HG02759 (cell line): Measurements from ENCODE around the gene SLC44A1.
A peak's percentile ranks its signal among the peaks of the same experiment; 100 is the strongest.

Experiments used
- ATAC-seq: cut with Tn5 transposase; IDR thresholded peaks from one replicate; pipeline ENCODE4 v1.9.1; 2021; ENCODE audit warnings: mild to moderate bottlenecking, moderate library complexity; ENCODE audit not compliant: unreplicated experiment

SLC44A1 gene

DNA sequence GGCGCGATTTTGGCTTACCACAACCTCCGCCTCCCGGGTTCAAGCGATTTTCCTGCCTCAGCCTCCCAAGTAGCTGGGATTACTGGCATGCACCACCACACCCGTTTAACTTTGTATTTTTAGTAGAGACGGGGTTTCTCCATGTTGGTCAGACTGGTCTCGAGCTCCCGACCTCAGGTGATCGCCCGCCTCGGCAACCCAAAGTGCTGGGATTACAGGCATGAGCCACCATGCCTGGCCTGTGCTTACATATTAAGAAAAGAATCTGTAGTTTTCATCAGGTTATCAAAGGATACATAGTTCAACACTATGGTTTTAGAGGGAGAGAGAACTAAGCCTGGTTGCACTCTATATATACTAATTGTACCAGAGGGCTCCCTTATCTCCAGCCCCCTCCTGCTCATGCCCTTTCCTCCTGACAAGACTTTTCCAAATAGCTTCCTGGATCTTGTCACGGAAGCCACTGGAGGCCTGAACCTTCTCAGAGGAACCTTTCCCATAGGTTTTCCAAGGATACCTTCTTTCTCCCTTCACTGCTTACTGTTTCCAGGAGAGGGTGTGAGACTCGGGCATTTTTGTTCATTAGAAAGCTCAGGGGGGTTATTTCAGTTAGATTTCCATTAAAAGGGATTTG is 53.1 kb downstream of the SLC44A1 start:
- ATAC-seq: no peak

GRCh38 chr9:105299190-105299854 is 54.9 kb downstream of the SLC44A1 start:
- ATAC-seq: no peak

DNA sequence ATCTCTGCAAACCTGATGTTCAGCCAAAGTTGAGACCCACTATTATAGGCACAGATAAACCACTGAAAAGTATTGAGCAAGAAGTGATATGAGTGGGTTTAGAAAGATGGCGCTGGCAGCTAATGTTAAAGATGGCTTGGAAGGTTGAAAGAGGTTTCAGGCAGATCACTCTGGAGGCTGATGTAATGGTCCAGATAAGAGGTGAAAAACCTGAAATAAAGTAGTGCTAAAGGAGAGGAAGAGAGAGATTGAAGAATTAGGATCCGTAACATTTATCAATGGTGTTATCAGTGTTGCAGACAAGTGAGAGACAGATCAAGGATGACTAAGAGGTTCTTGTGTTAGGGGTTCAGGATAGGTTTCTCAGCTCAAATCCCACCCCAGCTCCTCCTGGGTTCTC is 58.3 kb downstream of the SLC44A1 start:
- ATAC-seq: no peak

GRCh38 chr9:105305856-105306255 is 61.4 kb downstream of the SLC44A1 start:
- ATAC-seq: no peak

DNA sequence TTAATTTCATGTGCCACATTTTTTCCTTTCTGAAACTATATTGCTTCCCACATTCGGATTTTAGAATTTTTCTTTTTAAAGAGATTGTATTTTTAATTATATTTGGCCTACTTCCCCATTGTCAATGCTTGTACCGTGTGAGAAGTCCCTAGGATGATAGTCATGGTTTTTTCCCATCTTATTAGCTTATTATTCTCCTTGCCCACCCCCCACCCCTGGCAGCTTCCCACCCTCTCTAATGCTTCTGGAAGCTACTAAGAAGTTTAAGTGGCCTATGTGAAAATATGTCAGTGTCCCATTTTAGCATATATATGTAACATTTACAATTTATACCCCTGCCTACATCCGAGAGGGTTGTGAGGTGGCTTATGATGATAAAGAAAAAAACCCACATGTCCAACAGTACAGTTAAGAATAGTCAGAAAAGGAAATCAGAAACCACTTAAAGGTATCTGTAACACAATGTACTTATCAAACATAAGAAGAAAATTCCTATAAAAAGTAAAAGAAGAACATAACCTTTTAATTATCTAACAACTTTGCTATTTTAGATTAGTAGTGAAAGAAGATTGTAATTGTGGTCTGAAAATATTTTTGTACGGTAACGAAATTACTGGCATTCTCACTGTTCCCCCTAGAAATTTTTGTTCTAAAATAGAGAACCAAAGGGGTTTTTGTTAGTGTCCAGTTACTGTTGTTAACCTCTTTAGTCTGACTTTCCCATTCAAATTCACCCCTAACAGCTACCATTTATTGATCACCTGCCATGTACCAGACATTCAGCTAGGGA is 62.1 kb downstream of the SLC44A1 start:
- no peak for ATAC-seq

- no peak for ATAC-seq
Measured at GRCh38 chr9:105307591-105308130, 63.2 kb downstream of the SLC44A1 start.

DNA sequence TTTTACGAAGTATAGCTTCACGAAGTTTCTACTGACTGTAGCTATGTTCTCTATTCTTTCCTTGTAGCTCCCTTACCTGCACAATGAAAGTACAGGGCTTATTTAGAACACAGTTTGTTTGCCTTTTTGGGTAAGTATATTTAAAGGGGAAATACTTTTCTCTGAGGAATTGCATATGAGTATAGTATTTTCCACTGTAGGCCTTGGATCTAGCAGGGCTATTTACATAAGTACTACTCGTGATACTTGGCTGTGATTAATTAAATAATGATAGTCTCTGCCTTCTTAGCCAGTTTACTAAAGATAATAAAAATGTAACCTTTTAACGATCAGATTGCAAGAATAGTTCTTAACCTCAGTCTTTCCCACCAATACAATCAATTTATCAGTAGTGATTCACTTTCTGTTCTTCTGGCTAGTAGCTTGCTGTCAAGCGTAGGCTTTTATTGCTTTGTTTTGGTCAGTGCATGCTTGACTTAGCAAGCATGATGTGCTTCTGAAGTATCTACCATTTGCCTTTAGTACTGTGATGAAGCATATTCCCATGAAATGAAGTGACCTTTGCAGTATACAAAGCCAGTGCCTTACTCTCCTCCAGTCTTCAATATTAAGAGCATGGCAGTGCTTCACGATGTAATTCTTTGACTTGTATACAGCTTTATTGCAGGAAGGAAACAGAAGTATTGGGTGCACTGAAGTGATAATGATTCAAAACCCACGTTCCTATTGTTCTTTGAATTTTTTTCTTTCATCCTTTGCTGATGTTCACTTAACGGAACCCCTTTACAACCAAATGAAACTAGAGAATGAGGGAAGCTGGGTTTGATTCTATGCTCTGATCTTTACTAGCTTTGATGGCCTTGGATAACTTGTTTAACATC is 64.2 kb downstream of the SLC44A1 start:
- no peak for ATAC-seq

DNA sequence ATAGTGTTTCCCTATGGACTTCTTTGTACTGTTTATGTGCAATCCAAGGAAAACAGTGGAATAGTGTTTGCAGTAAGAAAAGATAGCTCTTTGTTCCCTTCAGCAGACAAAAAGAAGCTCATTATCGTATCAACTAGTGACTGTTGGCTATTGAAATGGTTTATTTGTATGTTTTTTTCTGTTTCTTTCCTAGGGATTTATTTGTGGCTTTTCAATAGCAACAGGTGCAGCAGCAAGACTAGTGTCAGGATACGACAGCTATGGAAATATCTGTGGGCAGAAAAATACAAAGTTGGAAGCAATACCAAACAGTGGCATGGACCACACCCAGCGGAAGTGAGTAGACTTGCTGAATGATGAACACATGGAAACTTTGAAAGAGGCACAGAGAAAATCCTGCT is 65.1 kb downstream of the SLC44A1 start:
- ATAC-seq: no peak

DNA sequence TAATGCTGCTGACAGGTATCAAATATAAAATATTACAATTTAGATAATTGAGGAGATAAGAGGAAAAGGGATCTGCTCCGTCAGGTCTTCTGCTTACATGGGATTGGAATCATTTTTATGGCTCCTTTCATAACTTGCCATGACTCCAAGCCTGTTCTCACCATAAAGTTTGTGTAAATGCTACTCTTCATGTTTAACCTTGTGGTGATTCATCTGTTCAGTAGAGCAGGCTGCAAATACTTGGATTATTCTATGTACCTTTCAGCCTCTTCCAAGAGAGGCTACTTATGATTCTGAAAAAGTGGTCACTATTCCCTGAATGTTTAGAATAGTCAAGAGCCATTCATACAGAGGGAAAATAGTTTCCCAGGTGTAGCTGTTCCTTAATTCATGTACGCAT is 66.9 kb downstream of the SLC44A1 start:
- ATAC-seq: no peak

GRCh38 chr9:105313238-105313637 is 68.8 kb downstream of the SLC44A1 start:
- ATAC-seq: no peak

- ATAC-seq: no peak
Measured at GRCh38 chr9:105316703-105317102, 72.3 kb downstream of the SLC44A1 start.

DNA sequence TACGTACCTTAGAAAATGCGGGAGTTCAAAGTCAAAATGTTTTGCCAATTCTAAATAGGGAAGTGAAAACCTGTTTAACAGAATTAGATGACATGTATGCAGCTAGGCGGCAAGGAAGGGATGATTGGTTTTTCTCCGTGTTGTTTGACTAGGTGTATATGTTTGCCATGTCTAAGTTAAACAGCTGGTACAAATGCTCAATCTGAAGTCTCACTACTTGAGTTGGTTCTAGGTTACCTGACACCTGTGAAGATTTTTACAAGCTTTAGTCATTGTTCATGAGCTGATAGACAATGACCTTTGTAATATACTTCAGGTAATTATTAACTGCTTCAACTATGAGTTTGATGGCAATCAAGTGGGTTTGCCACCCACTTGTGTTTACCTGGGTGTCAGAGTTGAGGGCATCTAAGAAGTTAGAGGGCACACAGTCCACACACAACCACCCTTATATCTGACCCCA is 74.3 kb downstream of the SLC44A1 start:
- peak; percentile 65 for ATAC-seq

- ATAC-seq: no peak
Measured at GRCh38 chr9:105319202-105319813, 74.9 kb downstream of the SLC44A1 start.

- ATAC-seq: peak; percentile 49
Measured at GRCh38 chr9:105320568-105320967, 76.1 kb downstream of the SLC44A1 start.

GRCh38 chr9:105328296-105328695 is 83.8 kb downstream of the SLC44A1 start:
- no peak for ATAC-seq

- ATAC-seq: no peak
Measured at GRCh38 chr9:105328872-105329718, 84.6 kb downstream of the SLC44A1 start.

GRCh38 chr9:105329719-105330062 is 85.2 kb downstream of the SLC44A1 start:
- no peak for ATAC-seq

GRCh38 chr9:105330201-105330600 is 85.8 kb downstream of the SLC44A1 start:
- no peak for ATAC-seq

- ATAC-seq: peak; percentile 55
Measured at GRCh38 chr9:105330755-105331154, 86.3 kb downstream of the SLC44A1 start.
